ENCODE data around the gene NPHP4.

The NPHP4 gene

DNA sequence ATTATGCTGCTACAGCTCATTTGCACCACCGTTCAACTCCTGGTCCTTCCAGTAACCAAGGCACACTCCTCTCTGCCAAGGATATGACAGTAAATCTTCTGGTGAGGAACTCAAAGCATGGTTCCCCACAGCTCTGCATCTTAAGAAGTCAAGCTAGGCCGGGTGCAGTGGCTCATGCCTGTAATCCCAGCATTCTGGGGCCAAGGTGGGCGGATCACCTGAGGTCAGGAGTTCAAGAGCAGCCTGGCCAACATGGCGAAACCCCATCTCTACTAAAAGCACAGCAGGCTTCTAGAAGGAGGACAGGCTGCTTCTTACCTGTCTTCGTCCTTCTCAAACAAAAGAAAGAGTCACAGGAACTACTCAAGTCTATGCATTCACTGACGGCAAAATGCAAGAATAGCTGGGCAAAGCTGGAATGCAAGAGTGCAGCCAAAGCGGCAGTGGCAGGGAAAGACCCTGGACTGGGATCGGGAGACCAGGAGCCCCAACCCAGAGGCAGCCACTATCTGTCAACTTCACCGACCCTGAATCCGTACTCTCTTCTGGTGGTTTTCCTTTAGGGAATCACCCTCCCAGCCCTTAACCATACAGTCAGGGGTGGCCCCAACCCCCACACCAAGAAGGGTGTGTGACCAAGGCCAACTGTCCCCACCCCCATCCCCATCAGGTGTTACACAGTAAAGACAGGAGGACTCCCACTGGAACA lies 75.5 kb downstream of the NPHP4 start:
- H3K4me1 ChIP-seq (ENCODE audit: insufficient read depth, low read length, severe bottlenecking), result peaks cover 3% of the 10 kb centered on the region
- no peaks in the 10 kb centered on the region for H3K79me2 ChIP-seq (ENCODE audit: insufficient read depth, low read length)
- H2AFZ ChIP-seq (ENCODE audit: low read length), result no peak overlapping the region
- H3K9ac ChIP-seq (ENCODE audit: low read length), result no peak overlapping the region
- no peaks in the 10 kb centered on the region; the same call in 1 of the 2 replicates for H3K36me3 ChIP-seq (ENCODE audit: insufficient read depth, low read length)
- no peaks in the 10 kb centered on the region for H3K9me3 ChIP-seq (ENCODE audit: low read length)
- H3K4me3 ChIP-seq (ENCODE audit: low read depth, low read length, poor library complexity, severe bottlenecking), result no peak overlapping the region
- no peaks in the 10 kb centered on the region for H3K9me2 ChIP-seq (ENCODE audit: low read depth, low read length)
- H3K4me2 ChIP-seq (ENCODE audit: low read length), result no peak overlapping the region
- no peaks in the 10 kb centered on the region for H3K27me3 ChIP-seq (ENCODE audit: insufficient read depth, low read length)
- no peaks in the 10 kb centered on the region for H4K20me1 ChIP-seq (ENCODE audit: insufficient read depth, low read length)
- no peak overlapping the region for H3K27ac ChIP-seq (ENCODE audit: low read depth, low read length, poor library complexity, severe bottlenecking)
- TF ChIP-seq, protein P1, sequence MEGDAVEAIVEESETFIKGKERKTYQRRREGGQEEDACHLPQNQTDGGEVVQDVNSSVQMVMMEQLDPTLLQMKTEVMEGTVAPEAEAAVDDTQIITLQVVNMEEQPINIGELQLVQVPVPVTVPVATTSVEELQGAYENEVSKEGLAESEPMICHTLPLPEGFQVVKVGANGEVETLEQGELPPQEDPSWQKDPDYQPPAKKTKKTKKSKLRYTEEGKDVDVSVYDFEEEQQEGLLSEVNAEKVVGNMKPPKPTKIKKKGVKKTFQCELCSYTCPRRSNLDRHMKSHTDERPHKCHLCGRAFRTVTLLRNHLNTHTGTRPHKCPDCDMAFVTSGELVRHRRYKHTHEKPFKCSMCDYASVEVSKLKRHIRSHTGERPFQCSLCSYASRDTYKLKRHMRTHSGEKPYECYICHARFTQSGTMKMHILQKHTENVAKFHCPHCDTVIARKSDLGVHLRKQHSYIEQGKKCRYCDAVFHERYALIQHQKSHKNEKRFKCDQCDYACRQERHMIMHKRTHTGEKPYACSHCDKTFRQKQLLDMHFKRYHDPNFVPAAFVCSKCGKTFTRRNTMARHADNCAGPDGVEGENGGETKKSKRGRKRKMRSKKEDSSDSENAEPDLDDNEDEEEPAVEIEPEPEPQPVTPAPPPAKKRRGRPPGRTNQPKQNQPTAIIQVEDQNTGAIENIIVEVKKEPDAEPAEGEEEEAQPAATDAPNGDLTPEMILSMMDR (IDR thresholded peaks at IDR 0.05; ENCODE audit: low read length), result no peak
- no peak for TF ChIP-seq EZH2 (IDR thresholded peaks at IDR 0.05; ENCODE audit: borderline replicate concordance, low read length)
- H3F3A ChIP-seq (ENCODE audit: insufficient read depth, low read length), result no peaks in the 10 kb centered on the region

DNA sequence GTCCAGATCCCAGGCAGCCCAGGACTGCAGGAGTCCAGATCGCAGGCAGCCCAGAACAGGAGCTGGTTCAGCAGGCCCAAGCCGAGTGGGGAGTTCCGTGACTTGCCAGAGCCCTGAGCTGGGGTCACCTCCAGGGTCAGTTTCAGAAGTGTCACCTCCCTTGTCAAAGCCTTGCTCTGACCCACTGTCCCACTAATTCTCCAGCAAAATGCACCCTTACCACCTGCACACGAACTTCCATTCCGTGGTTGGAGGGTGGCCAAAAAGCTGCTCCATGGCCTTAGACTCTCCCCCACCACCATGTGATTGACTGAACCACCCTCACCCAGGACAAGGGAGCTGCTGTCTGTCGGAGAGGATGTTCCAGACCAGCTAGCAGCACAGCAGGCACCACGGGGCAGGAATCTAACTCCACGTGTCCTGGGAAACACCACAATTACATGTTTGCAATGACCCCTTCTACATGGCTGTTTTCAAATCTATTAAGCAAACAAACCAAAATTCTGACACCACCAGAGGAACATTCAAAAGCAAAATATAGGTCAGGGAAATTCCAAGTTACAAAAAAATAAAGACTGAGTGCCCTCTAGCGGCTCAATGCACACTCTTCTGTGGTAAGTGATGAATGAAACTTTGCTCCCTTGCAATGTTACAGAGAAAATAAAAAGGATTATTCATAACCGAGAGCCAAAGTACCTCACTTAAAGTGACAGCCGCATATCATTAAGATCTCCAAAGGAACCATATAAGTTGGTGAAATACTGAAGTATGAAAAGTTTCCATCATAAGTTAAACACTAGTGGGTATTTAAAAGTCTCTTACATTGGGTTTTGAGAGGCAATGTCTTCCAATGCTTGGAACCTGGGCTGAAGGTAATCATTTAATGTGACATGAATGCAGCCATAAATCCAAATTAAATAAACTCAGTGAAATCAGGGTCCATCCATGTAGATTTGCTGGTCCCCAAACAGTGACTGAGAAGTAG lies 76.3 kb downstream of the NPHP4 start:
- no peaks in the 10 kb centered on the region for H3K27me3 ChIP-seq (ENCODE audit: insufficient read depth, low read length)
- no peaks in the 10 kb centered on the region for H3K9me2 ChIP-seq (ENCODE audit: low read depth, low read length)
- H3K9me3 ChIP-seq (ENCODE audit: low read length), result no peaks in the 10 kb centered on the region
- no peaks in the 10 kb centered on the region for H3F3A ChIP-seq (ENCODE audit: insufficient read depth, low read length)
- H3K4me1 ChIP-seq (ENCODE audit: insufficient read depth, low read length, severe bottlenecking), result peaks cover 3% of the 10 kb centered on the region
- H3K36me3 ChIP-seq (ENCODE audit: insufficient read depth, low read length), result no peaks in the 10 kb centered on the region
- no peaks in the 10 kb centered on the region for H3K79me2 ChIP-seq (ENCODE audit: insufficient read depth, low read length)
- H3K9ac ChIP-seq (ENCODE audit: low read length), result no peak overlapping the region
- H3K4me2 ChIP-seq (ENCODE audit: low read length), result no peak overlapping the region
- TF ChIP-seq EZH2 (IDR thresholded peaks at IDR 0.05; ENCODE audit: borderline replicate concordance, low read length), result no peak
- TF ChIP-seq, protein P1 (IDR thresholded peaks at IDR 0.05; ENCODE audit: low read length), result peak; percentile 79
- no peak overlapping the region for H2AFZ ChIP-seq (ENCODE audit: low read length)
- no peaks in the 10 kb centered on the region for H4K20me1 ChIP-seq (ENCODE audit: insufficient read depth, low read length)
- H3K4me3 ChIP-seq (ENCODE audit: low read depth, low read length, poor library complexity, severe bottlenecking), result no peak overlapping the region
- no peak overlapping the region for H3K27ac ChIP-seq (ENCODE audit: low read depth, low read length, poor library complexity, severe bottlenecking)

DNA sequence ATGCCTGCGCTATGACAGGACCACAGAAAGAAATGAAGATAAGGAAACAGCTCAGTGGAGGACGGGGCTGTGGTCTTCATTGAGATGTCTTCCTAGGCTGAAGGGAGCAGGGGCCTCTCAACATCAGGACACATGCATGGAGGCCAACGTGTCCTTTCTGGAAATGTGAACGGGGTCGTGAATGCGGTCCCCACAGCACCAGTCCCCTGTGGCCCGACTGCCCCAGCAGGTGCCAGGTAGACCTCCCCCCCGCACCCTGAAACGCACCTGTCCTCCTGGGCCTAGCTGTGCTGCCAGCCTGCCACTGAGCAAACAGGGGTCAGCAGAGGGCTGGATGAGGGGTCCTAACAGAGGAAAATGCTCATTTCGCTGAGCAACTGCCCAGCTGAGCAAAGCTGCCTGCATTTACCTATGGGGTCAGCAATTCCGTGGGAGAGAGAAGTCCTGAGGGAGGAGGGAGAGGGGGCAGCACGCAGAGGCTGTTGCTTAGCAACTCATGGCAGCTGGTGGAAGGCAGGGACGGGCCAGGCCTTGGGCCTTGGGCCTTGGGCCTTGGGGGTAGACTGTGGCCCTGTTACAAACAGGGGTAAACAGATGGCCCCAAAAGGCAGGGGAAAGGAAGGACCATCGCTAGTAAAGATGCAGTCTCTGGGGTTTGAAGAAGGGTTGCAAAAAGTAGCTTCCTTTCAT lies 77.4 kb downstream of the NPHP4 start:
- Histone ChIP-seq H2AFZ (ENCODE audit: low read length) (no peak overlapping the region), H3K36me3 (ENCODE audit: insufficient read depth, low read length) (no peaks in the 10 kb centered on the region), H3K27ac (ENCODE audit: low read depth, low read length, poor library complexity, severe bottlenecking) (no peak overlapping the region), H3K79me2 (ENCODE audit: insufficient read depth, low read length) (no peaks in the 10 kb centered on the region), H3K4me3 (ENCODE audit: low read depth, low read length, poor library complexity, severe bottlenecking) (no peak overlapping the region), H3K27me3 (ENCODE audit: insufficient read depth, low read length) (no peaks in the 10 kb centered on the region), H3K4me2 (ENCODE audit: low read length) (no peak overlapping the region), H3K9me3 (ENCODE audit: low read length) (no peaks in the 10 kb centered on the region), H3K9me2 (ENCODE audit: low read depth, low read length) (no peaks in the 10 kb centered on the region), H4K20me1 (ENCODE audit: insufficient read depth, low read length) (no peaks in the 10 kb centered on the region), H3K4me1 (ENCODE audit: insufficient read depth, low read length, severe bottlenecking) (peaks cover 3% of the 10 kb centered on the region), H3K9ac (ENCODE audit: low read length) (no peak overlapping the region), H3F3A (ENCODE audit: insufficient read depth, low read length) (no peaks in the 10 kb centered on the region)
- TF ChIP-seq, protein P1 (IDR thresholded peaks at IDR 0.05; ENCODE audit: low read length), result no peak
- TF ChIP-seq EZH2 (IDR thresholded peaks at IDR 0.05; ENCODE audit: borderline replicate concordance, low read length), result no peak

Measured in OCI-LY1 (cell line).